Measurements from ENCODE around the gene GNA12.

GRCh38 chr7:2829040-2829439 lies 15.1 kb downstream of the GNA12 start:
- TF ChIP-seq EZH2 (IDR thresholded peaks at IDR 0.05; ENCODE audit: insufficient read depth, poor library complexity, severe bottlenecking) (no peak), EZH2phosphoT487 (IDR thresholded peaks at IDR 0.05; ENCODE audit: insufficient read depth, low read depth) (no peak)

All from GM23248 (cell line).